ENCODE results near the gene MSH6.
"Not testable (repeated sequence)": the region's sequence is repeated elsewhere in the genome, so short reads cannot be mapped to it uniquely, and the experiment has no call there.

The MSH6 gene

GRCh38 chr2:47833516-47833968 is 50.6 kb downstream of the MSH6 start:
- DNase-seq: no peak
- in situ Hi-C loops (cut with MboI; ENCODE audit: low pct_unique_long_range_greater_than_20kb, low sequenced_read_pairs): no loop called here

GRCh38 chr2:47838249-47838648 is 55.3 kb downstream of the MSH6 start:
- DNase-seq: no peak
- in situ Hi-C loops (cut with MboI; ENCODE audit: low pct_unique_long_range_greater_than_20kb, low sequenced_read_pairs): no loop called here

- no peak for DNase-seq
- in situ Hi-C loops (cut with MboI; ENCODE audit: low pct_unique_long_range_greater_than_20kb, low sequenced_read_pairs): no loop called here
Observed at GRCh38 chr2:47838686-47839085, 55.7 kb downstream of the MSH6 start.

GRCh38 chr2:47842846-47843245 is 59.9 kb downstream of the MSH6 start:
- no peak for DNase-seq
- in situ Hi-C loops (cut with MboI; ENCODE audit: low pct_unique_long_range_greater_than_20kb, low sequenced_read_pairs): no loop called here

- DNase-seq: no peak
Observed at GRCh38 chr2:47843407-47843806, 60.5 kb downstream of the MSH6 start.

GRCh38 chr2:47844162-47844561 is 61.2 kb downstream of the MSH6 start:
- in situ Hi-C loops (cut with MboI; ENCODE audit: low pct_unique_long_range_greater_than_20kb, low sequenced_read_pairs): no loop called here
- no peak for DNase-seq

More at GRCh38 chr2:47843407-47843806, 60.5 kb downstream of the MSH6 start:
- in situ Hi-C loops (cut with MboI; ENCODE audit: low pct_unique_long_range_greater_than_20kb, low sequenced_read_pairs): no loop called here

GRCh38 chr2:47849368-47849767 is 66.4 kb downstream of the MSH6 start:
- in situ Hi-C loops (cut with MboI; ENCODE audit: low pct_unique_long_range_greater_than_20kb, low sequenced_read_pairs): no loop called here
- no peak for DNase-seq

GRCh38 chr2:47850198-47850597 is 67.3 kb downstream of the MSH6 start:
- no peak for DNase-seq
- in situ Hi-C loops (cut with MboI; ENCODE audit: low pct_unique_long_range_greater_than_20kb, low sequenced_read_pairs): no loop called here

- in situ Hi-C loops (cut with MboI; ENCODE audit: low pct_unique_long_range_greater_than_20kb, low sequenced_read_pairs); DNase-seq: not testable (repeated sequence)
Observed at GRCh38 chr2:47853067-47853777, 70.3 kb downstream of the MSH6 start.

Data from KBM-7 (cell line).